A673 (cell line): ENCODE results near the gene NARF.

ENCODE experiments used
- EZH2 ChIP-seq: fragments of 200-600 bp; sonication (generic); IDR thresholded peaks from 2 replicates; pipeline ENCODE4 v1.6.1; 2017; ENCODE audit warnings: borderline replicate concordance, low read depth, mild to moderate bottlenecking, mixed read lengths, antibody characterized with exemption, low read length; ENCODE audit not compliant: poor library complexity, severe bottlenecking
- TF ChIP-seq, protein P1 (sequence below): fragments of 300-800, 200-600 bp; sonication (generic); conservative IDR thresholded peaks from 2 replicates; pipeline ENCODE4 v1.5.1; 2017; ENCODE audit warnings: low read depth, mild to moderate bottlenecking, antibody characterized with exemption, low read length, moderate library complexity, mixed read lengths

DNA sequence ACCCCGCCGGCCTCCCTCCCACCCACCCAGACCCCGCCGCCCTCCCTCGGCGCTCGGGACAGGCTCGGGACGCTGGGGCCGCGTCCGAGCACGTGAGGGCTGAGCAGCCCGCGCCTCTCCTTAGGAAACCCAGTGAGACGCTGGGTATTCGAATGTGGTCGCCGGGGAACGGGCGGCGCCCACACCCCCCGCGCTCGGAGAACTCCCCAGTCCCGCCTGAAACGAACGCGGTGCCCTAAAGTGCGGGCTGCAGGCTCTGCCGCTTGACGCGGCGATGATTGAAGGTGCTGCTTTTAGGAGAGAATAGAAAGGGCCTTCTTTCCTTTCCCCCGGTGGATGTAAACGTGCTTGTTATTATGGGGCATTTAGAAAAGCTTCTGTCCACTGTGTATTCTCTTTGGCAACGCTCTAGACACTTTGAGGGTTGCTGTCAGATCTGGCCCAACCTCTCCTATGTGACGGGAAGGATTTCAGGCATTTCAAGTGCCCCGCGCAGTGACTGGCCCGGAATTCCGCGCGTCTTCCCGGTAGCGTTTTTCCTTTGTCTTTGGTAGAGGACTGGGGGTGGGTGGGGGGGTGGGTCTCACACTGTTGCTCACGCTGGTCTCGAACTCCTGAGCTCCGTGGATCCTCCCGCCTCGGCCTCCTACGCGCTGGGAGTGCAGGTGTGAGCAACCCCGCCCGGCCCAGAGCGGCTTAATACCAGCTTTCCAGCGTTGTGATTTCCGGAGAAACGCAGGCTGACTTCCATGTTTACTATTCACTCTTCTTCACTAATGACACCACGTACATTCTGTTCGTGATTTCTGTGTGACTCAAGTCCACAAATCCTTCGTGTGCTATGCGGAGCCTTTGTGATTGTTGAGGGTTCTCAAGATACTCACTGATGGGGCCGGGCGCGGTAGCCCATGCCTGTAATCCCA, 39.2 kb downstream of the NARF start:
- TF ChIP-seq, protein P1, sequence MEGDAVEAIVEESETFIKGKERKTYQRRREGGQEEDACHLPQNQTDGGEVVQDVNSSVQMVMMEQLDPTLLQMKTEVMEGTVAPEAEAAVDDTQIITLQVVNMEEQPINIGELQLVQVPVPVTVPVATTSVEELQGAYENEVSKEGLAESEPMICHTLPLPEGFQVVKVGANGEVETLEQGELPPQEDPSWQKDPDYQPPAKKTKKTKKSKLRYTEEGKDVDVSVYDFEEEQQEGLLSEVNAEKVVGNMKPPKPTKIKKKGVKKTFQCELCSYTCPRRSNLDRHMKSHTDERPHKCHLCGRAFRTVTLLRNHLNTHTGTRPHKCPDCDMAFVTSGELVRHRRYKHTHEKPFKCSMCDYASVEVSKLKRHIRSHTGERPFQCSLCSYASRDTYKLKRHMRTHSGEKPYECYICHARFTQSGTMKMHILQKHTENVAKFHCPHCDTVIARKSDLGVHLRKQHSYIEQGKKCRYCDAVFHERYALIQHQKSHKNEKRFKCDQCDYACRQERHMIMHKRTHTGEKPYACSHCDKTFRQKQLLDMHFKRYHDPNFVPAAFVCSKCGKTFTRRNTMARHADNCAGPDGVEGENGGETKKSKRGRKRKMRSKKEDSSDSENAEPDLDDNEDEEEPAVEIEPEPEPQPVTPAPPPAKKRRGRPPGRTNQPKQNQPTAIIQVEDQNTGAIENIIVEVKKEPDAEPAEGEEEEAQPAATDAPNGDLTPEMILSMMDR: no peak
- TF ChIP-seq EZH2: no peak
